H1 (cell line): ENCODE measurements around the gene PREX1. TPM values are rescaled to one million over a fixed set of nuclear protein-coding genes. Genes with fewer than 3 reads are reported as not detected.

Experiments
- GABPA ChIP-seq: IDR thresholded peaks from 2 replicates; pipeline ENCODE4 v1.6.1; 2011; ENCODE audit warnings: mild to moderate bottlenecking, low read length, moderate library complexity, borderline replicate concordance; ENCODE audit not compliant: insufficient read depth
- HDAC6 ChIP-seq: IDR thresholded peaks from one replicate; pipeline ENCODE4 v1.7.1; 2012; ENCODE audit warnings: low read depth, mild to moderate bottlenecking, inconsistent platforms, low read length, moderate library complexity
- SIN3A ChIP-seq, 2 experiments: IDR thresholded peaks in 1 of 2; conservative IDR thresholded peaks in 1 of 2; 2 replicates each; pipeline ENCODE4 v1.6.1; 2011 to 2012; ENCODE audit warnings: low read length in 2 of 2, improper control_type of control experiment in 1 of 2, low read depth in 1 of 2, mild to moderate bottlenecking in 1 of 2
- polyA plus RNA-seq, 7 experiments: library from polyadenylated mRNA; depleted of rRNA in 3 of 7; stranded (reverse) in 5 of 7; unstranded in 2 of 7; fragments of >200 nt in 5 of 7; fragments of 200-250 nt in 2 of 7; gene quantifications; 1 replicate in 5 of 7; 2 replicates in 1 of 7; 4 replicates in 1 of 7; pipeline versions ENCODE4 v1.2.1 to v1.2.3, GENCODE V29; 2011 to 2013; ENCODE audit warnings: missing spikeins in 2 of 7, mixed read lengths in 2 of 7
- total RNA-seq: library from RNA; stranded (reverse); fragmentation: NEBNext Ultra II Directional; extraction: Animal tissue kit (Norgen Biotek cat#: 25700); gene quantifications from 2 replicates; pipeline ENCODE4 v1.2.1, GENCODE V29; 2021

PREX1 gene
- total and polyA plus RNA-seq, 2 of the 8 experiments (the other 6 are each of a cell fraction or from before 2014, with no cell fraction given) = 10.7 to 12.8 TPM

DNA sequence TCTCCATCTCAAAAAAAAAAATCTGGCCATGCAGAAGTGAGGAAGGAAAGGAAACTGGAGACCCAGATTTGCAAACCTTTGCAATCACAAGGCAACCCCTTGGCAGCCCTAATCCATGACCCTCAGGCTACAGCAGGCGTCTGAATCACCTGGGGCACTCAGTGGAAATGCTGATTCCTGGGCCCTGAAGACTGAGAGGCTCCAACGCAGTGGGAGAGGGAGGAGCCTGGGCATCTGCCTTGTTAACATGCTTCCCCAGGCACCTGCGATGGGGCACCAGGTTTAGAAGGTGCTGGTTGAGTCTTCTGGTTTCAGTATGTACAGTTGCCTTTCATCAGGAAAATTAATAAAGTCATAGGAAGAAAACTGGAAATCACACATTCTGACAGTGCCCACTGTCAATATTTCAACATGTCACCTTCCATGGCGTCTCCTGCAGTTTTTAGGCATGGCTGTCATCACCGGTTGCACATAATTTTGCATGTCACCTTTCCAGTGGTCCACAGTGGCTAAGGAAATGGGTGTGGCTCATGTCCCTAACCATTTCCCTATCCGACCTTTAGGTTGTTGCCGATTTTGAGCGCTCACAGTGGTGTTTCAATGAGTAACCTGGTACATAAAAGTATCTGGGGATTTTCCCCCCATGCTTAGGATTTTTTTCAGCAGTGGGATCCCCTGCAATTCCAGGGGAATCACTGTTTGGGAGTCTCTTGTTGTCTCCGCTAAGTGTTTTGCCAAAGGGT is 56.9 kb downstream of the PREX1 start (continued):
- TF ChIP-seq SIN3A (conservative IDR thresholded peaks at IDR 0.05 in 1 of 2, IDR thresholded peaks at IDR 0.05 in 1 of 2; ENCODE audit: low read depth in 1 of 2, low read length in 2 of 2) = no peak
- TF ChIP-seq GABPA = no peak
- no peak for TF ChIP-seq HDAC6
- TF ChIP-seq, all 59 proteins: peak for 0
